OCI-LY3 (cell line): ENCODE results near the gene UBE2QL1.
A peak's percentile ranks its signal among the peaks of the same experiment; 100 is the strongest.

ENCODE experiments used
- H2AFZ ChIP-seq: fragments of 200-600, 300-600 bp; shearing (Covaris generic); 2 replicates; pipeline ENCODE4 v1.6.0; 2014; ENCODE audit warnings: antibody characterized with exemption, low read depth, low read length
- H3K27ac ChIP-seq: fragments of 200-600, 300-600 bp; sonication (generic); 2 replicates; pipeline ENCODE4 v1.5.1; 2014; ENCODE audit warnings: mild to moderate bottlenecking, low read length, moderate library complexity, mixed read lengths
- H3K27me3 ChIP-seq: fragments of 200-600, 300-600 bp; sonication (generic); 2 replicates; pipeline ENCODE4 v1.6.1; 2014; ENCODE audit warnings: low read depth, low read length, mixed read lengths
- H3K36me3 ChIP-seq: fragments of 200-600, 300-600 bp; sonication (generic); replicated peaks from 2 replicates; pipeline ENCODE3; 2014; ENCODE audit warnings: low read depth, low read length, mixed read lengths
- H3K4me1 ChIP-seq: fragments of 300-600, 200-600 bp; sonication (generic); 2 replicates; pipeline ENCODE4 v1.6.1; 2014; ENCODE audit warnings: low read length, mixed read lengths
- H3K4me2 ChIP-seq: fragments of 200-600, 300-600 bp; sonication (generic); 2 replicates; pipeline ENCODE4 v1.6.1; 2014; ENCODE audit warnings: low read length, mixed read lengths
- H3K4me3 ChIP-seq: fragments of 300-600, 200-600 bp; sonication (generic); 2 replicates; pipeline ENCODE4 v1.5.1; 2014; ENCODE audit warnings: antibody characterized with exemption, mild to moderate bottlenecking, low read length, moderate library complexity
- H3K79me2 ChIP-seq: fragments of 300-600, 200-600 bp; shearing (Covaris generic); 2 replicates; pipeline ENCODE4 v1.6.1; 2014; ENCODE audit warnings: mild to moderate bottlenecking, low read length, mixed read lengths
- H3K9ac ChIP-seq: fragments of 300-600, 200-600 bp; shearing (Covaris generic); 2 replicates; pipeline ENCODE4 v1.6.0; 2014; ENCODE audit warnings: mild to moderate bottlenecking, low read length, moderate library complexity
- H3K9me3 ChIP-seq: fragments of 200-600, 300-600 bp; shearing (Covaris generic); 2 replicates; pipeline ENCODE4 v1.6.1; 2014; ENCODE audit warnings: low read length, mixed read lengths; ENCODE audit not compliant: insufficient read depth
- H4K20me1 ChIP-seq: fragments of 200-600, 300-600 bp; sonication (generic); 2 replicates; pipeline ENCODE4 v1.6.1; 2016; ENCODE audit warnings: low read length, mixed read lengths; ENCODE audit not compliant: insufficient read depth
- CTCF ChIP-seq: fragments of 200-600, 300-600 bp; sonication (generic); IDR thresholded peaks from 2 replicates; pipeline ENCODE4 v1.5.1; 2014; ENCODE audit warnings: antibody characterized with exemption, low read length, low read depth
- EZH2phosphoT487 ChIP-seq: fragments of 200-600 bp; shearing (Covaris generic); IDR thresholded peaks from 2 replicates; pipeline ENCODE4 v1.6.1; 2018; ENCODE audit warnings: antibody characterized with exemption, mixed run types, low read depth

UBE2QL1 gene

GRCh38 chr5:6448622-6449464 is at the start of gene UBE2QL1:
Gene UBE2QL1, plus strand, starts transcription at chr5:6448859. Its CDS starts 35 bp downstream, at chr5:6448894.
- Histone ChIP-seq H3K4me3 (no peak within 1 kb of the TSS), H3K79me2 (no peaks in the 10 kb centered on the region), H3K36me3 (no peaks in the 10 kb centered on the region), H4K20me1 (no peaks in the 10 kb centered on the region), H3K4me2 (no peak within 1 kb of the TSS), H2AFZ (no peak within 1 kb of the TSS), H3K9me3 (no peaks in the 10 kb centered on the region), H3K4me1 (no peaks in the 10 kb centered on the region), H3K9ac (no peak within 1 kb of the TSS), H3K27me3 (peaks cover 4% of the 10 kb centered on the region), H3K27ac (no peak within 1 kb of the TSS)
- no peak for TF ChIP-seq CTCF
- no peak for TF ChIP-seq EZH2phosphoT487

- no peak overlapping the region for H3K4me2 ChIP-seq
- no peaks in the 10 kb centered on the region for H3K79me2 ChIP-seq
- no peak overlapping the region for H3K9ac ChIP-seq
Observed at GRCh38 chr5:6399980-6400910, 48.4 kb upstream of the UBE2QL1 start.

GRCh38 chr5:6401410-6401809 is 47.2 kb upstream of the UBE2QL1 start:
- Histone ChIP-seq H3K27ac (no peak overlapping the region), H3K4me1 (peaks cover 19% of the 10 kb centered on the region), H3K4me2 (no peak overlapping the region), H3K9me3 (no peaks in the 10 kb centered on the region), H3K4me3 (no peak overlapping the region), H2AFZ (no peak overlapping the region), H3K79me2 (no peaks in the 10 kb centered on the region), H3K36me3 (no peaks in the 10 kb centered on the region), H3K9ac (no peak overlapping the region), H3K27me3 (no peaks in the 10 kb centered on the region), H4K20me1 (no peaks in the 10 kb centered on the region)
- TF ChIP-seq CTCF (no peak), EZH2phosphoT487 (no peak)

More at GRCh38 chr5:6399980-6400910, 48.4 kb upstream of the UBE2QL1 start:
- Histone ChIP-seq H3K4me3 (no peak overlapping the region), H2AFZ (no peak overlapping the region), H3K27ac (no peak overlapping the region), H4K20me1 (no peaks in the 10 kb centered on the region), H3K27me3 (no peaks in the 10 kb centered on the region), H3K9me3 (no peaks in the 10 kb centered on the region), H3K4me1 (peaks cover 19% of the 10 kb centered on the region), H3K36me3 (no peaks in the 10 kb centered on the region)
- no peak for TF ChIP-seq EZH2phosphoT487
- TF ChIP-seq CTCF = no peak

GRCh38 chr5:6402939-6403338 is 45.7 kb upstream of the UBE2QL1 start:
- no peaks in the 10 kb centered on the region for H3K79me2 ChIP-seq
- no peaks in the 10 kb centered on the region for H4K20me1 ChIP-seq
- peak overlapping the region; percentile 10; the same call in 1 of the 2 replicates for H3K4me2 ChIP-seq
- no peak overlapping the region for H3K27ac ChIP-seq
- no peak overlapping the region for H3K4me3 ChIP-seq
- no peaks in the 10 kb centered on the region for H3K36me3 ChIP-seq
- H3K4me1 ChIP-seq = peaks cover 19% of the 10 kb centered on the region
- TF ChIP-seq EZH2phosphoT487 = no peak
- TF ChIP-seq CTCF = no peak
- no peaks in the 10 kb centered on the region for H3K9me3 ChIP-seq
- no peak overlapping the region for H3K9ac ChIP-seq
- H2AFZ ChIP-seq = no peak overlapping the region
- H3K27me3 ChIP-seq = no peaks in the 10 kb centered on the region
